Esophagus mucosa (tissue), 1 donor: ENCODE data around the gene RELN. TPM values are rescaled to one million over a fixed set of nuclear protein-coding genes. Genes with fewer than 3 reads are reported as not detected.

Experiments used
- ATAC-seq: fragments of 200-7000 bp; cut with Tn5 transposase; one replicate; pipeline ENCODE4 v1.9.1; 2020
- total RNA-seq: library from RNA; stranded (reverse); gene quantifications from one replicate; pipeline ENCODE4 v1.2.4, GENCODE V29; 2023
- donor health status: DM: yes; HTN: yes; CAD: no.

Gene RELN
- total RNA-seq, 1 donor from 2014 or later: 0.52 TPM

DNA sequence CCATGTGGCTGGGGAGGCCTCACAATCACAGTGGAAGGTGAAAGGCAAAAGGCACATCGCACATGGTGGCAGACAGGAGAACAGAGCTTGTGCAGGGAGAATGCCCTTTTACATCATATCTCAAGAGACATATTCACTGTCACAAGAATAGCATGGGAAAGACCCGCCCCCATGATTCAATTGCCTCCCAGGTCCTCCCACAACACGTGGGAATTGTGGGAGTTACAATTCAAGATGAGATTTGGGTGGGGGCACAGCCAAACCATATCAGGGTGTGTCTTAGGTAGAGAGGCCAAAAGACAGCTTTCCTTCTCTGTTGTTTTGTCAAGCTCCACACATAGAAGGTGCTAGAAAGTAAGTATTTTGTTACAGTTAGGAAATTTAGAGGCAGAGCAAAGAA lies 522.6 kb downstream of the RELN start:
- ATAC-seq: no peak

DNA sequence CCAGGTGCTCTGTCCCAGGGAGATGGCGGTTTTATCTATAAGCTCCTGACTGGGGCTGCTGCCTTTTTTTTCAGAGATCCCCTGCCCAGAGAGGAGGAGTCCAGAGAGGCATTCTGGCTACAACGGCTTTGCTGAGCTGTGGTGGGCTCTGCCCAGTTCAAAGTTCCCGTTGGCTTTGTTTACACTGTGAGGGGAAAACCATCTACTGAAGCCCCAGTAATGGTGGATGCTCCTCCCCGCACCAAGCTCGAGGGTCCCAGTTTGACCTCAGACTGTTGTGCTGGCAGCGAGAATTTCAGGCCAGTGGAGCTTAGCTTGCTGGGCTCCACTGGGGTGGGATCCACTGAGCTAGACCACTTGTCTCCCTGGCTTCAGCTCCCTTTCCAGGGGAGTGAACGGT lies 527.1 kb downstream of the RELN start:
- ATAC-seq: no peak

DNA sequence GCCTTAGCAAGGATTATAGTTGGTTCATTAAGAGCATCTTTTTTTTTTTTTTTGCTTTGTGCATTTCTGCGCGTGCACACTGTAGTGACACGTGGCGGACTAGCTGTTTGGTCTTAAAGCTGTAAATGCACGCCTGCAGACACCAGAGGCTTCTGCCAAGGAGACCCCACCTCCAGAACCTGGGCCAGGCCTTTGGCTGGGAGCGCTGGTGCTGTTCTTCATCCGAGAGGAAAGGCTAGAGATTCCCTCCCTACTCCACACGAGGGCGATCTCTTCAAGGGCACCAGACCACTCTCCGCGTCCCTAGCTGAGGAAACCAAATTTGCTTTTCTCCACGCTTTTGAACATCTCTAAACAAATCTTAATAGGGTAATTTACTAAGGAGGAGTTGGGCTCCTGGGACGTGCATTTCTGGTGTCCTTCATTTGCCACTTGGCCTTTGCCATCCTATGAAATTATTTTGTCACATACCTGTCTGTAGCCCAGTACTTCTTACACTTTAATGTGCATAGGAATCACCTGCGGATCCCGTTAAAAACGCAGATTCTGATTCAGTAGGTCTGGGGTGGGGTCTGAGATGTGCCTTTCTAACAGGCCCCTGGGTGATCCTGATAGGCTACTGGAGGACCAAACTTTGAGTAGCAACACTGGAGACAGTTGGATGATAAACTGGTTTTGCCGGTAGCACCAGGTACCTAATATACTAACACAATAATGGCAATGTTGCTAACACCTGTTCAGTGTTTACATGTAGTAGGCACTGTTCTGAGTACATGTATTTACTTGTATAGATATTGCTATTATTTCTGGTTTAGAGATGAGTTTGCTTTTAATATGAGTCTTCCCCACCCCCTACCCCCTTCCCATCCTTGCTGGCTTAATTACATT lies 542.1 kb downstream of the RELN start:
- ATAC-seq: peak; percentile 79

DNA sequence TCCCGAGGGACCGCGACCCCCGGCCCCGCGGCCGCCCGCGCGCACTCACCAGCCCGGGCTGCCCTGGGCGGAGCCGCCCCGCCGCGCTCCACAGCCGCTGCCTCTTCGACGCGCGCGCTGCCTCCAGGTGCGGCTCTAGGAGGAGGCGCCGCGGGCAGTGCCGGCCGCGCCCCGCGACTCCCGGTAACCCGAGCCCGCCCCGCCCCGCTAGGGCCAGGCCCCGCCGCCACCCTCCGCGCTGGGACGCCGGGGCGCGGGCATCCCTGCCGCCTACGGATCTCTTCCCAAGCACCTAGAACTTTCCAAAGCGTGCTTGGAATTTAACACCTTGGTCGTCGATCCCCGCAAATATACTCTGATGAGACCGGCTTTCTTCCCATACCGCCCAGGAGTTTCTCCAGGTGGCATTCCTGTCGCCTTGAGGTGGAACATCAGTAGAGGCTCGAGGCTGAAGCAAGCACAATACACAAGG lies 543.4 kb downstream of the RELN start, which contains the start of gene SLC26A5:
SLC26A5 (minus strand) TSS at position 159 of the 472 bp plus-strand sequence. CDS start 24,693 bp downstream, outside the sequence.
- ATAC-seq: peak; percentile 89

DNA sequence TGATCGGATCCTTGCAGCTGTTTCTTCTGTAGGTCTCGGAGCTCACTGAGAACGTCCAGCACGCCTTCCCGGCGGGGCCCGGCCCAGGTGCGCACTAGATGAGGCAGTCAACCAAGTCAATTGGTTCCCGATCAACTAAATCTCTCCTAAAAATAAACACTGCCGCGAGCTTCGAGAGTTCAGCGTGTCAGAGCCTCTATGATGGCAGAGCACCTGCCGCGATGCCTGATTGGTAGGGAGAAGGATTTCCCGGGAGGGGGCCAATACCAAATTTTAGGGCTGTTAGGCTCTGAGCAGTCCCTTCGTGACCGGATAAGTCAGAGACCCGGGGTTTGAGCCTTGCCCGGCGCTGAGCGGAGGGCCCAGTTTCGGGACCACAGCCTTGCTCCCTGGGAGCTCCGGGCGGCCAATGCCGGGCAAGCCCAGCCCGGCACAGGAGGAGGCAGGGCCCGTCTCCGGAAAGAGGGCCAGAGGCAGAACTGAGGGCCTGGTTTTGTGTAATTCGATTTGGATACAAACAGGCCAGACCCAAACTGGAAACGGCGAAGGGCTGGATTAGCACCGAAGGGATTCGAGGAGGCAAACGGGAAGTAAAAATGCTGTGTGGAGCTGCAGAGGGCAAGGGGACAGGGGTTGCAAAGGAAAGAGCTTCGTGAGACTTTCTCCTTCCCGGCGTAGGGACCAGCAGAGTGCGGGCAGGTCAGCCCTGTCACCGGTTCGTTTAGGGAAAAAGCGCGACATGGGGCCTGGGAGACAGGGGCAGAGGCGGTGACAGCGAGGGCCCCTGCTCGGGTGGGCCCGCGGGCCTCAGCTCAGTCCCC lies 544.0 kb downstream of the RELN start:
- no peak for ATAC-seq

DNA sequence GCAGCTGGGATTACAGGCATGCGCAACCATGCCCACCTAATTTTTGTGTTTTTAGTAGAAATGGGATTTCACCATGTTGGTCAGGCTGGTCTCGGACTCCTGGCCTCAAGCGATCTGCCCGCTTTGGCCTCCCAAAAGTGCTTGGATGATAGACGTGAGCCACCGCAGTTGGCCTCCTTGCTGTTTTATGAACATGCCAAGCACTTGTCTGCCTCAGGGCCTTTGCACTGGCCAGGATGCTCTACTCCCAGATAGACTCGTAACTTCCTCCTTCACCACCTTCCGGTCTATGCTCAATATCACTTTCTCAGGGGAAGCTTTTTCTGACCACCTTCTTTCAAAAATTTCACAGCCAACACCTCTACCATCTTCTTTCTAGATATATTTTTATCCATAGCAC lies 549.8 kb downstream of the RELN start:
- no peak for ATAC-seq

DNA sequence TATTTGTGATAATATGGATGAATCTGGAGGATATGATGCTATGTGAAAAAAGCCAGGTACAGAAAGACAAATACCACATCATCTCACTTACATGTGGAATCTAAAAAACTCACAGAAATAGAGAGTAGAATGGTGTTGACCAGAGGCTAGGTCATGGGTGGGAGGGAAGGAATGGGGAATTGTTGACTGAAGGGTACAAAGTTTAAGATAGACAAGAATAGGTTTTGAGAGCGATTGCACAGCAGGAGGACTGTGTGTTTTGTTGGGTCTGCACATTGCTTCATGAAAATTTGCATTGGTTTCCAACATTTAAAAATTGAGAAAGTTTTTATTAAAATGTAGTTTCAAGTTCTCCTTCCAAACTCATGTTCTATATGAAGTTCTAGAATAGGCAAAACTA lies 551.8 kb downstream of the RELN start:
- ATAC-seq: no peak

DNA sequence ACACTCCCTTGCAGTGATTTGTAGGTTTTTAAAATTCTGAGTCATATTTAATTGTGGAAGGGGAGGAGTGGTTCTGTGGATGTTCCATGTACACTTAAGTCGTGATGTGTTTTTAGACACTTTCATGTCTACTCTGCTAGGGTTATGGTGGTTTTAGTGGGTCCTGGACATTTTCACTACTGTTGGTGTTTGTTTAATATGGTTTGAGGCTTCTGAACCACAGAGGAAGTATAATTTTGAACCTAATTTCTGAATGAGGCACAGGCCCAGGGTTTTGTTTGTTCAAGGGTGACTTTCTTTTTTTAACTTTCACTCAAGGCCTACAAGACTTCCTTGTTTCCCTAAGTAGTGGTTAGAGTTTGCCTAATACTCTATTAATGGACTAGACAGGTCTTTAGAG lies 556.7 kb downstream of the RELN start:
- ATAC-seq: no peak

DNA sequence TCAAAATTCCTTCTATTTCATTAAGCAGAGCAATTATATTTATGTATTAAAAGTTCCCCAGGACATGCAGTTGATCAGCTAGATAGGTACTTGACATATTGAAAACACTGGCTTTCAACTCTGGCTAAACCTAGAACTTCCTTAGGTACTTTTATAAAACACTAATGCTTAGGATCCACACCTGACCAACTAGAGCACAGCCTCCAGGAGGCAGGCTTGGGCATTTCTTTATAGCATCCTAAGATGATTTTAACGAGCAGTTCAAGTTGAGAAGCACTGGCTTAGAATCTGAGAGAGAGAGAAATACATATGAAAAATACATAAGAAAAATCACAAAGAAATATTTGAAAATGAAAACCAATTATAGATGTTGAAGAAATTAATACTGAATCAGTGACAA lies 564.3 kb downstream of the RELN start:
- no peak for ATAC-seq

DNA sequence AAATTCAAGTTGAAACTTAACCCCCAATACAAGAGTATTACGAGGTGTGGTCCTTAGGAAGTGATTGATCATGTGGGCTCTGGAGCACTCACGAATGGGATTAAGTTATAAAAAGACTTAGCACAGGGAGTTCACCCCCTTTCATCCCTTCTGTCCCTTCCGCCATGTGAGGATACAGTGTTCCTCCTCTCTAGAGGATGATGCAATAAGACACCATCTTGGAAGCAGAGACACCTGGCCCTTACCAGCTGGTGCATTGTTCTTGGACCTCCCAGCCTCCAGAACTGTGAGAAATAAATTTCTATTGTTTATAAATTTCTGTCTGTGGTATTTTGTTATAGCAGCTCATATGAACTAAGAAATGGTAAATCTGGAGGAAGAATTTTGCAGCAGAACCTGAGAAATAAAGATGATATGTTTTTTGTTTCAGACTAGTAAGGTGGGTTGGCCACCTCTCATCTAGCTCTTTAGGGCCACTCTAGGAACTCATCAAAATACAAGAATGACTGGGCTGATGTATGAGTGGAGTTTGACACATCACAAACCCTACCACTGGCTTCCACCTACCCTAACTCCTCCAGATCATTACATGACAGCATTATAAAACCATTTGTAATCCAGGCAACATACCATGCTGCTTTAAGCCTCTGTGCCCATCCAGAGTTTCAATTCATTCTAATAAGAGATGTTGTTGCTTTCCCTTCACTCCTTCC lies 565.8 kb downstream of the RELN start:
- ATAC-seq: no peak

Other genes starting within 250 kb of the RELN start
- gene ORC5, start 218.4 kb upstream of the RELN start, total RNA-seq: 15.9 TPM